SH-SY5Y (cell line): ENCODE measurements around the gene EPHA1.

Source experiments
- GATA2 ChIP-seq: IDR thresholded peaks from 2 replicates; pipeline ENCODE4 v1.6.1; 2011; ENCODE audit warnings: mild to moderate bottlenecking, low read depth, low read length
- GATA3 ChIP-seq: IDR thresholded peaks from 2 replicates; pipeline ENCODE4 v1.6.1; 2011; ENCODE audit warnings: low read depth, mild to moderate bottlenecking, low read length, moderate library complexity

DNA sequence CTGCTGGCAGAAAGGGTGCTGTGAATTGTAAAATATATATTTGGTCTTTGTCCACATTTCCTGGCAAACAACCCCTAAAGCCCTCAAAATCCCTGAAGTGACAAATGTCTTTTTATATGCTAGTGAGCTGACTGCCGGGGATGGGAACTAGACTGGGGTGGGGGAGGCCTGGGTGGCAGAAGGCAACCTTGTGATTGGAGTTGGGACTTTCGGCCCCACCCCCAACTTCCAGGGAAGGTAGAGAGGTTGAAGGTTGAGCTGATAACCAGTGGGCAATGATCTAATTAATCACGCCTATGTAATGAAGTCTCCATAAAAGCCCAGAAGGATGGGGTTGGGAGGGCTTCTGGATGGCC, 2.7 kb downstream of the EPHA1 start:
- TF ChIP-seq GATA3 (no peak), GATA2 (no peak)
